ENCODE measurements around the gene MX1. TPM values are rescaled to one million over a fixed set of nuclear protein-coding genes. Genes with fewer than 3 reads are reported as not detected.

MX1 gene
- total RNA-seq, 4 donors from 2014 or later = 4.3 to 16.4 (median 8.5) TPM

GRCh38 chr21:41439248-41439647, 13.2 kb downstream of the MX1 start:
- H3K27me3 ChIP-seq = no peaks in the 10 kb centered on the region
- H3K9me3 ChIP-seq = no peaks in the 10 kb centered on the region
- H3K4me1 ChIP-seq = no peaks in the 10 kb centered on the region
- TF ChIP-seq, protein P1, sequence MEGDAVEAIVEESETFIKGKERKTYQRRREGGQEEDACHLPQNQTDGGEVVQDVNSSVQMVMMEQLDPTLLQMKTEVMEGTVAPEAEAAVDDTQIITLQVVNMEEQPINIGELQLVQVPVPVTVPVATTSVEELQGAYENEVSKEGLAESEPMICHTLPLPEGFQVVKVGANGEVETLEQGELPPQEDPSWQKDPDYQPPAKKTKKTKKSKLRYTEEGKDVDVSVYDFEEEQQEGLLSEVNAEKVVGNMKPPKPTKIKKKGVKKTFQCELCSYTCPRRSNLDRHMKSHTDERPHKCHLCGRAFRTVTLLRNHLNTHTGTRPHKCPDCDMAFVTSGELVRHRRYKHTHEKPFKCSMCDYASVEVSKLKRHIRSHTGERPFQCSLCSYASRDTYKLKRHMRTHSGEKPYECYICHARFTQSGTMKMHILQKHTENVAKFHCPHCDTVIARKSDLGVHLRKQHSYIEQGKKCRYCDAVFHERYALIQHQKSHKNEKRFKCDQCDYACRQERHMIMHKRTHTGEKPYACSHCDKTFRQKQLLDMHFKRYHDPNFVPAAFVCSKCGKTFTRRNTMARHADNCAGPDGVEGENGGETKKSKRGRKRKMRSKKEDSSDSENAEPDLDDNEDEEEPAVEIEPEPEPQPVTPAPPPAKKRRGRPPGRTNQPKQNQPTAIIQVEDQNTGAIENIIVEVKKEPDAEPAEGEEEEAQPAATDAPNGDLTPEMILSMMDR (IDR thresholded peaks at IDR 0.05) = no peak
- no peak for TF ChIP-seq EP300 (IDR thresholded peaks at IDR 0.05)
- TF ChIP-seq POLR2AphosphoS5 (IDR thresholded peaks at IDR 0.05) = no peak
- TF ChIP-seq POLR2A (IDR thresholded peaks at IDR 0.05) = no peak
- no peak overlapping the region for H3K27ac ChIP-seq
- DNase-seq (ENCODE audit: low spot score in 2 of 2) = no peak
- H3K4me3 ChIP-seq = no peak overlapping the region
- WGBS = 79% methylated on average over 4 of the region's 4 CpGs
- peaks cover 82% of the 10 kb centered on the region for H3K36me3 ChIP-seq

DNA sequence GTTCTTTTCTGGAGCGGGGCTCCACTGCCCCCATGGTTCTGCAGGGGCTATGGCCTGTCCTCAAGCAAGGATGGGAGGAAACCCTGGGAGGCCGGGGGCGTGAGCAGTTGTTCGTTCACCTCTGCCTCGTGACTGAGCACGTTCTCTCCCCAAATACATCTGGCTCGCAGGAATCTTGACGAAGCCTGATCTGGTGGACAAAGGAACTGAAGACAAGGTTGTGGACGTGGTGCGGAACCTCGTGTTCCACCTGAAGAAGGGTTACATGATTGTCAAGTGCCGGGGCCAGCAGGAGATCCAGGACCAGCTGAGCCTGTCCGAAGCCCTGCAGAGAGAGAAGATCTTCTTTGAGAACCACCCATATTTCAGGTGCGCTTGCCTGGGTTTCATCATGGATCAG, 15.5 kb downstream of the MX1 start:
- Histone ChIP-seq H3K27me3 (no peaks in the 10 kb centered on the region), H3K4me3 (no peak overlapping the region), H3K36me3 (peaks cover 80% of the 10 kb centered on the region), H3K4me1 (no peaks in the 10 kb centered on the region), H3K9me3 (no peaks in the 10 kb centered on the region), H3K27ac (no peak overlapping the region)
- DNase-seq (ENCODE audit: low spot score in 2 of 2) = peak in 1 of 2 donors; percentile 35
- WGBS = 98% methylated on average over 9 of the region's 14 CpGs
- TF ChIP-seq, protein P1 (IDR thresholded peaks at IDR 0.05) = no peak
- TF ChIP-seq POLR2A (IDR thresholded peaks at IDR 0.05) (no peak), POLR2AphosphoS5 (IDR thresholded peaks at IDR 0.05) (no peak), EP300 (IDR thresholded peaks at IDR 0.05) (no peak)

GRCh38 chr21:41442481-41443186, 16.6 kb downstream of the MX1 start:
- Histone ChIP-seq H3K4me1 (no peaks in the 10 kb centered on the region), H3K27ac (no peak overlapping the region), H3K4me3 (no peak overlapping the region), H3K36me3 (peaks cover 81% of the 10 kb centered on the region), H3K27me3 (no peaks in the 10 kb centered on the region), H3K9me3 (no peaks in the 10 kb centered on the region)
- TF ChIP-seq, protein P1 (IDR thresholded peaks at IDR 0.05) = no peak
- TF ChIP-seq POLR2AphosphoS5 (IDR thresholded peaks at IDR 0.05) (no peak), EP300 (IDR thresholded peaks at IDR 0.05) (no peak), POLR2A (IDR thresholded peaks at IDR 0.05) (no peak)
- WGBS = 90% methylated on average over 2 of the region's 2 CpGs
- DNase-seq (ENCODE audit: low spot score in 2 of 2) = no peak

DNA sequence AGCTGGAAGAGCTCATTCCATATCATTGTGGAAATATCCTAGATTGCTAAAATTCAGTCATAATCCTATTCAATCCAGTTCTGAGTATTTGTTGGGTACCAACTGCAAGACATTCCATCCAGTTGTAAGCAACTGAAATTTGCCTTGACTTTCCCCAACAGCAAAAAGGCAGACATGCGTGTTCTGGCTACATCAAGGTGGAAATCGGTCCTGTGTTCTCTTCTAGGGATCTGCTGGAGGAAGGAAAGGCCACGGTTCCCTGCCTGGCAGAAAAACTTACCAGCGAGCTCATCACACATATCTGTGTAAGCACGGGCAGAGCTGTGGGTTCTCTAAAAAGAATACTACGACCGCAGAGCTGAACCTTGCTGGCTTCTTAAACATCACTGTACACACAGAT, 17.5 kb downstream of the MX1 start:
- Histone ChIP-seq H3K4me1 (no peaks in the 10 kb centered on the region), H3K9me3 (no peaks in the 10 kb centered on the region), H3K36me3 (peaks cover 77% of the 10 kb centered on the region), H3K27ac (no peak overlapping the region), H3K4me3 (no peak overlapping the region), H3K27me3 (no peaks in the 10 kb centered on the region)
- TF ChIP-seq EP300 (IDR thresholded peaks at IDR 0.05) (no peak), POLR2A (IDR thresholded peaks at IDR 0.05) (no peak), POLR2AphosphoS5 (IDR thresholded peaks at IDR 0.05) (no peak)
- TF ChIP-seq, protein P1 (IDR thresholded peaks at IDR 0.05) = no peak
- DNase-seq (ENCODE audit: low spot score in 2 of 2) = peak in 1 of 2 donors; percentile 11
- 93% methylated on average over 7 of the region's 7 CpGs for WGBS

DNA sequence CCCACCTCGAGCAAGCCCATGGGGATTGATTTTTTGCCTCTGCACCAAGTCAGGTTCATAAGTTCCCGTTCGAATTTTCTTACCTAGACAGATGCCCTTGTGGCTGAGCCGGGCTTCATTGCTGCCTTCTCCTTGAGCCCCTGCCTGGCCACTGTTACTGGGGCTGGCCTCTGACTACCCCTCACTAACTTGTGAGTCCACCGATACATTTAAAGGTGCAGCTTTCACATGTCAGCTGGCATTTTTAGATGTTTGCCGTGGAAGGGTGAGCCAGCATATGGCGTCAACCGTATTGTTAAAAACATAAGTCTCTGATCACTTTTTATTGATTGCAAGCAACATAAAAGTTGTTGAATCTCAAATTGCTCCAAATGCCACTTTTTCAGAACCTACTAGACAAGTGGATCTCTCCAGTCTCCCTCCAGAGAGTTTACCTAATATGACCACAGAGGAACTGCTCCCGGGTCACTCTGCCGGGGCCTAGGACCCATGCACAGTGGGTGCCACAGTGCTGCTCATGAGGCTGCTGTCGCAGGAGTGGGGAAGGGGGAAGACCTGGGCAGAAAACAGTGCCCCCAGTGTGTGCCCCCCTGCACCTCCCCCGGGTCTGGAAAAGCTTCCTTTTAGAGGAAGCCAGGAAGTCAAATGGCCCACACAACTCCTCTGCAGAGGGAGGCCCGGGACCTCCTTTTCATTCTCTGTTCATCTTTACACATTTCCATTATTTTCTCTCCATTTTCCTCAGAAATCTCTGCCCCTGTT, 18.8 kb downstream of the MX1 start:
- H3K36me3 ChIP-seq = peaks cover 82% of the 10 kb centered on the region
- DNase-seq (ENCODE audit: low spot score in 2 of 2) = peak in 1 of 2 donors; percentile 21

More for the DNA sequence above, 18.8 kb downstream of the MX1 start:
- WGBS = 92% methylated on average over 13 of the region's 13 CpGs
- no peaks in the 10 kb centered on the region for H3K4me1 ChIP-seq
- no peak overlapping the region for H3K4me3 ChIP-seq
- H3K9me3 ChIP-seq = no peaks in the 10 kb centered on the region
- TF ChIP-seq EP300 (IDR thresholded peaks at IDR 0.05) = no peak
- TF ChIP-seq, protein P1 (IDR thresholded peaks at IDR 0.05) = no peak
- no peak for TF ChIP-seq POLR2A (IDR thresholded peaks at IDR 0.05)
- TF ChIP-seq POLR2AphosphoS5 (IDR thresholded peaks at IDR 0.05) = no peak
- no peak overlapping the region for H3K27ac ChIP-seq
- no peaks in the 10 kb centered on the region for H3K27me3 ChIP-seq
